Measurements from ENCODE around the gene TRIM38.
"Not testable (repeated sequence)": the region's sequence is repeated elsewhere in the genome, so short reads cannot be mapped to it uniquely, and the experiment has no call there.

Gene TRIM38

DNA sequence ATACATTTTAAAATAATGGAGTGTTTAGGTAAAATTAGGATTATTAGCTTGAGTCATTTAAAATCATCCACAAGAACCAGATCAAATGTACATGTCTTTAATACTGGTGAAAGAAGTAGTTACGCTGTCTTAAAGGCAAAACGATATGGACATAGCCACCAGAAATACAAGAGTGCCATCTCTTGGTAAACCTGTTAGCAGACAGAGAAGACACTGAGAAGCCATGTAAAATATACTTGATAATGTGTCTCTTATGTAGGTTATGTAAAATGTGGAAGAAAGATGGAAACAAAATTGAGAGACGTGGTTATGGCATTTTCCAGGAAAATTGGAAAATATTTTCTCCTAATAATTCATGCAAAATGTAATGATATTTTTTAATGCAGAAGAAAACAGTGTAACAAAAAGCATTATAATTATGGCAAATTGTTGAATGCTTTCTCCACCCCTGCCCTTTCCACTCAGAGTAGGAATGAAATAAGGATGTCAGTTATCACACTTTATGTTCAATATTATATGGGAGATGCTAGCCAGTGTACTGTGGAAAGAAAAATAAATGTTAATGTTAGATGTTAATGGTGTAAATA lies 19.9 kb upstream of the TRIM38 start:
- no peak for DNase-seq (ENCODE audit: low read depth in 2 of 2)

DNA sequence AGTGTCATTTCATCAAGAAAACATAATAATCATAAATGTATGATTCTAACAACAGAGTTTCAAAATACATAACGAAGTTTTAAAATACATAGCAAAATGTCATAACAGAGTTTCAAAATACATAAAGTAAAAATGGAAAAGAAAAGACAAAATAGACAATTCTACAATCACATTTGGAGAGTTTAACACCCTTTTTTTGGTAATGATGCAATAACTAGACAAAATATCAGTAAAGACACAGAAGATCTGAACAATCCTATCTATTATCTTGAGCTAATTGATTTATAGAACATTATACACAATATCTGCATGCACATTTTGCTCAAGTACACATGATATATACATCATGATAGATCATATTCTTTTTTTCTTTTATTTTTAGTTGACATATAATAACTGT lies 18.7 kb upstream of the TRIM38 start:
- DNase-seq (ENCODE audit: low read depth in 2 of 2): no peak

DNA sequence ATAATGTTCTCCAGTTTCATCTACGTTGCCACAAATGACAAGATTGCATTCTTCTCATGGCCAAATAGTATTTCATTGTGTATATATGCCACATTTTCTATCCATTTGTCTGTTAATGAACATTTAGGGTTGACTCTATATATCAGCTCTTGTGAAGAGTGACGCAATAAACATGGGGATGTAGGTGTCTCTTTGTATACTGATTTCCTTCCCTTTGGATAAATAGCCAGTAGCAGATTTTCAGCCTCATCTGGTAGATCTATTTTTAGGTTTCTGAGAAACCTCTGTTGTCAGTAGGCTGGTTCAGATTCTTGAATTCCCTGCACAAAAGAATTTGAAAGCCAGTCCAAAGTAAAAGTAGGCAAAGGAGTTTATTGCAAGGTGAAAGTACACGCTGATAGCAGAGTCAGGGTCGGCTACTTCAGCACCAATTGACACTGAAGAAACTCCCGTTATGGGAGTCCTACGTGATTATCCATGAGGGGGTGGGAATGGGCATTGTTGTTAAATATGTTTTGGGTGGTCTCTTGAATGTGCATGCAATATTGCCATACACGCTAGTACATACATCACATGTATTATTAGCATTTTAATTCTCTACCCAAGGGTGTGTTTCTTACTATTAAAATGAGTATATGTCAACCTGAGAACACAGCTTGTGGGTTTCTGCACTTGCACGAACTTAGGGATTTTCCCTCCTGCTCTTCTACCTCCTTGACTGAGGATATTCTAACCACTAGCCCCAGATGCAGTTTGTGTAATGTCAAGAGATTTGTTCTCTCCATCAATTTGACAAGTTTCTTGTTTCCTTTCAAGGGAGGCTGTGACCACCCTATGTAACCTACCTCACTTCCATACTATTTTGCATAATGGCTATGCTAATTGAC lies 17.7 kb upstream of the TRIM38 start:
- DNase-seq (ENCODE audit: low read depth in 2 of 2): no peak

DNA sequence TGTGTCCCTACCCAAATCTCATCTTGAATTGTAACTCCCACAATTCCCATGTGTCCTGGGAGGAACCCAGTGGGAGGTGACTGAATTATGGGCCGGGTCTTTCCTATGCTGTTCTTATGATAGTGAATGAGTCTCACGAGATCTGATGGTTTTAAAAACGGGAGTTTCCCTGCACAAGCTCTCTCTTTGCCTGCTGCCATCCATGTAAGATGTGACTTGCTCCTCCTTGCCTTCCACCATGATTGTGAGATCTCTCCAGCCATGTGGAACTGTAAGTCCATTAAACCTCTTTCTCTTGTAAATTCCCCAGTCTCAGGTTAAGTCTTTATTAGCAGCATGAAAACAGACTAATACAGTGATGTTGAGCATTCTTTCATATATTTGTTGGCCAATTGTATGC lies 16.9 kb upstream of the TRIM38 start:
- not testable (repeated sequence) for DNase-seq (ENCODE audit: low read depth in 2 of 2)

DNA sequence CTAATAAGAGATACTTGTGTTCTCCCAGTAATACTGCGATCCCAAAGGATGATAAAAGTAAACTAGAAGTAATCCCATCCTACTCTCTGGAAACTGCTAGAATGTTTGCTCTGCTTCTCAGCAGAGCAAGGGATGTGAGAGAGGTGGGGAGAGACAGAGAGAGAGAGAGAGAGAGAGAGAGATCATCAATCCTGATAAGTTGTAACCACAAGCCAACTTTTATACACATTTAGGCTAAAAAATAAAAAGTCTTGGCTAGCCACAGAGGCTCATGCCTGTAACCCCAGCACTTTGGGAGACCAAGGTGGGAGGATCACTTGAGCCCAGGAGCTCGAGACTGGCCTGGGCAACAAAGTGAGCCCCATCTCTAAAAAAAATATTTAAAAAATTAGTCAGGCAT lies 16.0 kb upstream of the TRIM38 start:
- no peak for DNase-seq (ENCODE audit: low read depth in 2 of 2)

DNA sequence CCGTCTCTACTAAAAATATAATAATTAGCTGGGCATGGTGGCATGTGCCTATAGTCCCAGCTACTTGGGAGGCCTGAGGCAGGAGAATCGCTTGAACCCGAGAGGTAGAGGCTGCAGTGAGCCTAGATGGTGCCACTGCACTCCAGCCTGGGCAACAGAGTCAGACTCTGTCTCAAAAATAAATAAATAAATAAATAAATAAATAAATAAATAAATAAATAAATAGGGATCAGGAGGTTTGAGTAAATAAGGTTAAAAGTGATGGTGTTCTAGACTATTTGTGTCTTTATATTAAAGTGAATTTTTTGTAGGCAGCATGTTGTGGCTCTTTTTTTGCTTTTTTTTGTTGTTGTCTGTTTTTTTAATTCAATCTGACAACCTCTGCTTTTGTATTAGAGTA lies 15.1 kb upstream of the TRIM38 start:
- DNase-seq (ENCODE audit: low read depth in 2 of 2): not testable (repeated sequence)

DNA sequence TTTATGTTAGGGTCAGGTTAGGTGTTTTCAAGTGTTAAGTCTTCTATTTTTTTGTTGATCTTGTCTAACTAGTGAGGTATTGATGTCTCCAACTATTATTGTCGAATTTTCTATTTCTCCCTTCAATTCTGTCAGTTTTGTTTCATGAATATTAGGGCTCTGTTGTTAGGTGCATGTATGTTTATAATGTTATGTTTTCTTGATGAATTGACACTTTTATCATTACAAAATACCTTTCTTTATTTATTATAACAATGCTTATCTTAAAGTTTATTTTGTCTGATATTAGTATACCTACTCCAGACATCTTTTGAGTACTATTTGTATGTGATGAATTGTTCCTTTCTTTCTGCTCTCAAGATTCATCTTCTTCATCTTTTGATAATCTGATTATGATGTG lies 12.9 kb upstream of the TRIM38 start:
- no peak for DNase-seq (ENCODE audit: low read depth in 2 of 2)

DNA sequence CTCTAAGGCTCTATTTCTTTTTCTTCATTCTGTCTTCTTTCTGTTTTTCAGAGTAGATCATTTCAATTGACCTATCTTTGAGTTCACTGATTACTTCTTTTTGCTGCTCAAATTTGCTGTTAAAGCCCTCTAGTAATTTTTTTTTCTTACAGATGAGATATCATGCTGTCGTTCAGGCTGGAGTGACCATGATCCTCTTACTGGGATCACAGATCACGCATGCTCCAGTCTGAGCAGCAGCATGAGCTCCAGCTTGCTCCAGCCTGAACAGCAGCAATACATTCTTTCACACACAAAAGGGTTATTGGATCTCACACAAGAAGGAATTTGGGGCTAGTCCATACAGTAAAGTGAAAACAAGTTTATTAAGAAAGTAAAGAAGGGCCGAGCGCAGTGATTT lies 12.3 kb upstream of the TRIM38 start:
- DNase-seq (ENCODE audit: low read depth in 2 of 2): no peak

DNA sequence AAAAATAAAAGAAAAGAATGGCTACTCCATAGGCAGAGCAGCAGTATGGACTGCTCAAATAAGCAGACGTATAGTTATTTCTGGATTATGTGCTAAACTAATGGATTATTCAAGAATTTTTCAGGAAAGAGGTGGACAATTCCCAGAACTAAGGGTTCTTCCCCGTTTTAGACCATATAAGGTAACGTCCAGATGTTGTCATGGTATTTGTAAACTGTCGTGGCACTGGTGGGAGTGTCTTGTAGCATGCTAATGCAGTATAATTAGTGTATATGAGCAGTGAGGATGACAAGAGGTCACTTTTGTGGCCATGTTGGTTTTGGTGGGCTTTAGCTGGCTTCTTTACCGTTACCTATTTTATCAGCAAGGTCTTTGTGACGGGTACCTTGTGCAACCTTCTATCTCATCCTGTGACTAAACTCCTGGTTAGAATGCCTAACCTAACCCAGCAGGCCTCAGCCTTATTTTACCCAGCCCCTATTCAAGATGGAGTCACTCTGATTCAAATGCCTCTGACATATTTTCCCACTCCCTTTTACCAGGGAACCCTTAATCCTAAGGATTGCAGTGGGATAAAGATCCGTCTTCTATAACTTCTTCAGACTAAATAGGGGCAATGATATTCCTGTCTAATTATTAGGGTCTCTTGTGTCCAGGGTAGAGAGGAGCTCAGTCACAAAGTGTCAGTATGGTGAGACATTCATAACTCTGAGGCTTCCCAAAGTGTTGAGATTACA lies 11.1 kb upstream of the TRIM38 start:
- no peak for DNase-seq (ENCODE audit: low read depth in 2 of 2)

DNA sequence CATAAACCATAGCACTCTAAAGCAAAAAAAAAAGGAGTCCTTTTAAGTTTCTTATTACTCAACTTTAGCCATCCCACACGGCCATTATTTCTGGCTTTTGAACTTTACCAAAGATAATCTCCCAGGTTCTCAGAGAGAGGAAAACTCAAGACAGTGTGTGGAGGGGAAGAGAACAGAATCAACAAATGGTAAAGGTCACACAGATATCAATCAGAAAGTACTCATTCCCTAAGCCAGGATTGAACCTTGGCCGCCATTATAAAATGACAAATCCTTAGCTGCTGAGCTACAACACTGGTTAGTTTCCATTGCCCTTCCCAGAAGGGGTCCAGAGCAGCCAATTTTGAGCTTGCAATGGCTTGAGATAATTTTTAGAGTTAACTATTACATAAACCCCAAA lies 10.1 kb upstream of the TRIM38 start:
- no peak for DNase-seq (ENCODE audit: low read depth in 2 of 2)

DNA sequence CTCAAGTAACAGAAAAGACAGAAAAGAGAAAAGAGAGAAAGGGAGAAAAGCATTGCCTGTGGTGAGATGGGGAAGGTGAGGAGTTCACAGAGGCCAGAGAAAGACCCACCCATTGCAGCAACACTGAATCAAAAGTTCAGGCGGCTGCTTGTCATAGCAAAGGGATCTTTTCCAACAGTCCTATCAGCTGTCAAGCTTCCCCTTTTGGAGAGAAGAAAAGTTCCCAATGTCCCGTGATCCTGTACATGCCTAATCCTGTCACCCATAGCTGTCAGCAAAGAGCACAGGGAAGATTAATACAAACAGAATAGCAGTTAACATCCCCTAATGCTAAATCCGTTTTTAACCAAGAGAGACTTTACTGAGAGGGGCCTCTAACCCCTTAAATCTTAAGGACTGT lies 8.9 kb upstream of the TRIM38 start:
- DNase-seq (ENCODE audit: low read depth in 2 of 2): no peak

DNA sequence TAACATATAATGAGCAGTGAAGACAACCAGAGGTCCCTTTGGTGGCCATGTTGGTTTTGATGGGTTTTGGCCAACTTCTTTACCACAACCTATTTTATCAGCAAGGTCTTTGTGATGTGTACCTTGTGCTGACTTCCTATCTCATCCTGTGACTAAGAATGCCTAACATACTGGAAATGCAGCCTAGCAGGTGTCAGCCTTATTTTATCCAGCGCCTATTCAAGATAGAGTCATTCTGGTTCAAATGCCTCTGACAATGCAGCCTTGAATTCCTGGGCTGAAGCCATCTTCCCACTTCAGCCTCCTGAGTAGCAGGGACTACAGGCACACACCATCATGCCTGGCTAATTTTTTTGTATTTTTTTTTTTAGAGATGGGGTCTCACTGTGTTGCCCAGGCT lies 7.8 kb upstream of the TRIM38 start:
- no peak for DNase-seq (ENCODE audit: low read depth in 2 of 2)

DNA sequence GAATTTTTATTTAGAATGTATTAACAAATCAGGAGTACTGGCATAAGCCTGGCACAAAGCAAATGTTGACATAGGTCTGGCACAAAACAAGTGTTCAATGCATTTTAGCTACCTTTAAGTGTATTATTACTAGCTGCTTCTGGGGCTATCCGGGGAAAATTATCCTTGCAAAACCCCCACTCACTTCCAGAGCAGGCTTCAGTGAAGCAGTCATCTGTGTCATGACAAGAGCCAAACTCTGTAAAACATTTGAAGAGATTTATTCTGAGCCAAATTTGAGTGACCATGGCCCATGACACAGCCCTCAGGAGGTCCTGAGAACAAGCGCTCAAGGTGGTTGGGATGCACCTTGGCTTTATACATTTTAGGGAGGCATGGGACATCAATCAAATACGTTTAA lies 6.4 kb upstream of the TRIM38 start:
- DNase-seq (ENCODE audit: low read depth in 2 of 2): no peak

DNA sequence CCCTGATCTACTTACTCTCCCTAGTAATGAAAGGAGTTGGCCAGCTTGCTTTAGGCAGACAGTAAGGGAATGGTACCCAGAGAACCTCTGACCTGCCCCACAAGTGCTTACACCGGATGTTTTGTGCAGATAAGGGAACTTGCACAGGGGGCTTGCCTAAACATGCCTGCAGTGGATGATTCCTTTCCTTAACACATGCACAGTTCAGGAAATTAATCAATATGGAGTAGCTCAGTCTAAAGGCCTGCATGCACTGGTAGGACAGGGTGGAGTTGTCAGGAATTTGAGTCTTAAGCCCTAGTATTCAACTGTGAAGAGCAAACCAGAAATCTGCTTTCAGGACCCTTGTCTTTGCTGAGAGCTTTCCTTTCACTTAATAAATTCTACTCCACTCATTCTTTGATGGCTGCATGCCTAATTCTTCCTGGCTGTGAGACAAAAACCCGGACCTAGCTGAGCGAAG lies 3.9 kb upstream of the TRIM38 start:
- DNase-seq (ENCODE audit: low read depth in 2 of 2): no peak

DNA sequence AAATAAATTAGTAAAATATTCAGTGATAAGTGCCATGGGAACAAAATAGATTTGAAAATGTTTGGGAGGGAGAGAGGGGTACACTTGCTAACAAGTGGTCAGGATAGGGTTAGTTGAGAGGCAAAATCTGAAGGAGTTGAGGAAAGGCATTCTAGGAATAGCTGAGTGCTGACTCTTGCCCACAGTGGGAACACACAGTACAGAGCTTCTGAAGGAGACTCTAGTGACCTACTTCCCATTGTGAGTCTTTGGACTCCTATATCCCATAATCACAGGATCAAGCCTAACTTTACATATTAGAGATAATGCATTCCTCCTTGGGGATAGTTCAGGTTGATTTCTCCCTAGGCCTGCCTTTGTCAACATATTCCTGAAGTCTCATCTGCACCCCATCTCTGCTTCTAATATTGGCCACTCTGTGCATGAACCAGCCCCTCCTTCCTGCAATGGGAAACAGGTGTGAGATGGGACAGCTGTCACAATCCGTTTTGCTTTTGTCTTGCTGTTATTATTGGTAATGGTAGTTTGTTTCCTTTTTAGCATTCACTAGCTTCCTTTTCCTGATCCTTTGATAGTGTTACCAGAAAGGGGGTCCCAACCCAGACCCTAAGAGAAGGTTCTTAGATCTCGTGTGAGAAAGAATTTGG lies 2.6 kb upstream of the TRIM38 start:
- DNase-seq (ENCODE audit: low read depth in 2 of 2): no peak

DNA sequence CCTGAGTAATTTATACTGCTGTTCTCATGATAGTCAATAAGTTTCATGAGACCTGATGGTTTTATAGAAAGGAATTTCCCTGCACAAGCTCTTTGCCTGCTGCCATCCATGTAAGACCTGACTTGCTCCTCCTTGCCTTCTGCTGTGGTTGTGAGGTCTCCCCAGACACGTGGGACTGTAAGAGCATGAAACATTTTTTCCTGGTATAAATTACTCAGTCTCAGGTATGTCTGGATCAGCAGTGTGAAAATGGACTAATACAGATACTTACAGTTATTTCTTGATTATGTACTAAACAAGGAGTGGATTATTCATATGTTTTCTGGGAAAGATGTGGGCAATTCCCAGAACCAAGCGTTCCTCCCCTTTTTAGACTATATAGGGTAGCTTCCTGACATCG lies 1.9 kb upstream of the TRIM38 start:
- DNase-seq (ENCODE audit: low read depth in 2 of 2): no peak

DNA sequence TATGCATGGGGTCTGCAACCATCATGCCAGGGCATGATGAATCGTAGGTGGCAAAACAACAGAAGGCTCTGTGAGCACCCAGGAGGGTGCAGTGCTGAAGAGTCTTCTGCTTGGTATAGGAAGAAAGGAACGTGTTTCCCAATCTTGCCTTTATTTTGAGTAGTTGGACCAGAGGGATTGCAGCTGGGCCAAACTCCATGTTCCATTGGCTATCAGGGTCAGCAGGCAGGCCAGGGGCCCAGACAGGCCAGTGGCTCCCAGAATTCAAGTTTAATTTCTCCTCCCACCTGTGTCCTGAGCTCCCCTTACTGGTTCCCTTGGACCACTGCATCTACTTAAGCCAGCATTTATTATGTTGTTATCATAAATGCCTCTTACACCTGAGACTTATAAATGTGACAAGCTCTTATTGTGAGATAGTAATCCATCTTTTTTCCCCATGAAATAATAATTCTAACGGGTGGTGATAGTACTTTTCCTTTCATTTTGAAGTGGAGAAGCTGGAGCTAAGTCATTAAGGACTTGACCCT lies 918 bp upstream of the TRIM38 start:
- DNase-seq (ENCODE audit: low read depth in 2 of 2): no peak

DNA sequence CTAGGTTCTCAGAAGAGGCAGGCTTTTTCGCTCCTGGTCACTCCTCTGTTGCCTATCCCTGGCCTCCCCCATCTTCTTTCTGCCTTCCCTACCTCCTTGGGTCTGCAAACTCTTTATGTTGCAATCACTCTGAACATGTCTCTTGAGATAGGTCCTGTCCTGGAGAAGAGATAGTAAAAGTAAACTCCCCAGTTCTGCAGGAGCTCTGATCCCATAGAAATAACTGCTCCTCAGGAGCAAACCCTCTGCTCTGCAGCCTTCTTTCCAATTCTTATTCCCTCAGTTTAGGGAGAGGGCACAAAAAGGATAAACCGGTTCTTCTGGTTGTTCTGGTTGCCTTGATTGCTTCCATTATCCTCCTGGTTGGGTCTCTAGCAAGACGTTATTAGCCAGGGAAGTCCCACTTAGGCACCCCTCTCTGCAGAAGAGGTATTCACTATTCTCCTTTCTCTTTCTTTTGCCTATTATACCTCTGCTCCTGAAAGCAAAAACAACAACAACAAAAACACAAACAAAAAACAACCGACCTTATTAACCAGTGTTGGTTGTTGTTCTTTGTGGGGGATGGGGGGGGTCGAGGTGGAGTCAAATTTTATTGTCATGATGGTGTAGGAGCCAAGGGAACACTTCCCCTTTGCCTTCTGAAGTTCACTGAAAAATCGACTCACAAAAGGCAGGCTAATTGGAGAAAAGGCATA lies 973 bp downstream of the TRIM38 start:
- no peak for DNase-seq (ENCODE audit: low read depth in 2 of 2)

DNA sequence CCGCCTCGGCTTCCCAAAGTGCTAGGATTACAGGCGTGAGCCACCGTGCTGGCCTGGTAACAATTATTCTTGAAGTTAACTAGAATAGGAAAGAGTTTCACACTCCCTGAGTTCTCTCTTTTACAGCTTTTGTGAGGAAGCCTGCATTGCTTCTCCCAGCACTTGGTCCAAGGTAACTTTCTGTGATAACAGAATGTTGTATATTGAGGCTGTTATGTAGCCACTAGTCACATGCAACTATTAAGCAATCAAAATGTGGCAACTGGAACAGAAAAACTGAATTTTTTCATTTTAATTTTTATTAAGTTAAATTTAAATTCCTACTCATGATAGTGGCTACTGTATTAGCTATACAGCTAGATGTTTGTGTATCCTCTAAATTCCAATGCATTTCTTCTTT lies 2.5 kb downstream of the TRIM38 start:
- no peak for DNase-seq (ENCODE audit: low read depth in 2 of 2)

DNA sequence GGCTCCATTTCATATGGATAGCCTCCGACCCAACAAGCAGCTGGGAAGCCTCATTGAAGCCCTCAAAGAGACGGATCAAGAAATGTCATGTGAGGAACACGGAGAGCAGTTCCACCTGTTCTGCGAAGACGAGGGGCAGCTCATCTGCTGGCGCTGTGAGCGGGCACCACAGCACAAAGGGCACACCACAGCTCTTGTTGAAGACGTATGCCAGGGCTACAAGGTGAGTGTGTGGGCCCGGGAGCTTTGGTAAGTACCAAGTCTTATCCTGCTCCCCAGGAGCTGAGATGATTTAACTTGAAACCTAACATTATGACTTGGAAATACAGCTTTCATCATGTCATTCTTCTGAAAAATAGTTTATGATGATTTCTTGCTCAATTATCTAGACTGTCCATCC lies 4.1 kb downstream of the TRIM38 start:
- DNase-seq (ENCODE audit: low read depth in 2 of 2): no peak

DNA sequence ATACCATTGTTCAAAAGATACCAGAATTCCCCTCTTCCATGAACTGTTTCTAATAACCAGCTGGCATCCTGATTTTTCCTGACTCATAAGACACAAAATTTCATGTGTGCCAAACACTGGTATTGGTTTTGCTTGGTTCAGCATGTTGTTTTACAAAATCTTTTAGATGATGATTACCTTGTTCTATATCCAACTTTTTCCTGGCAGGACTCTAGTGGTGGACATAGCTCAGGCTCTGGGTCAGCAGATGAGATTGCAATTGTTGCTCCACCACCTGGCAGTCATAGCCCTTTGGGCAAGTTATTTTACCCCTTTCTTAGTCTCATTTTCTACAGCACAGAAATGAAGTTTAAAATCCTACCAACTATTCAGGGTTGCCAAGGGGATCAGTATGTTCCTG lies 6.2 kb downstream of the TRIM38 start:
- no peak for DNase-seq (ENCODE audit: low read depth in 2 of 2)

Data from stimulated activated CD4-positive, alpha-beta T cell treated with anti-CD3 and anti-CD28 coated beads, Interleukin-1b, Interleukin-23, amount 100 ng/mL, for 4 hours (primary cell).